Activated T-cell treated with anti-CD3 and anti-CD28 coated beads for 1 hour (primary cell): ENCODE measurements around the gene SSBP2.
"Not testable (repeated sequence)": the region's sequence is repeated elsewhere in the genome, so short reads cannot be mapped to it uniquely, and the experiment has no call there.

Experiments
- DNase-seq: peaks from one replicate; pipeline ENCODE4 v3.0.0-alpha.2; 2020; ENCODE audit warnings: low read depth

The SSBP2 gene

GRCh38 chr5:81656783-81657182 lies 94.1 kb downstream of the SSBP2 start:
- DNase-seq: no peak

- no peak for DNase-seq
Measured at GRCh38 chr5:81650987-81651386, 99.9 kb downstream of the SSBP2 start.

- no peak for DNase-seq
Measured at GRCh38 chr5:81646469-81646995, 104.4 kb downstream of the SSBP2 start.

- no peak for DNase-seq
Measured at GRCh38 chr5:81642210-81642609, 108.7 kb downstream of the SSBP2 start.

DNA sequence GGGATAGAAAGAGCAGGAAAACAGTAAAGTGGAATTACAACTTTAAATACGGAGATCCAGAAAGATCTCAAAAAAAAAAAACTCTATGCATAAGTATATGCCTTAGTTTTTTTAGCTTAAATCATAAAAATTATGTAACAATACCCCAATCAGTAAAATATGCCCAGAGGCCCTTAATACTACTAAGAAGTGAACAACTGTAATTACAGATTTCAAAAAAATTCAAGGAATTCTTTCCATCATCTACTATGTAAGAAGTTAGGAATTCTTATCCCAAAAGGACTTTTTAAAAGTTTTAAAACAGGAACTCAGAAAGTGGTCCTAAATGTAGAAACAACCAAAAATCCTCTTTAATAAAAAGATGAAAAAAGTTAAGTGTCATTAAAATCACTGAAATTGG lies 111.3 kb downstream of the SSBP2 start:
- DNase-seq: no peak

DNA sequence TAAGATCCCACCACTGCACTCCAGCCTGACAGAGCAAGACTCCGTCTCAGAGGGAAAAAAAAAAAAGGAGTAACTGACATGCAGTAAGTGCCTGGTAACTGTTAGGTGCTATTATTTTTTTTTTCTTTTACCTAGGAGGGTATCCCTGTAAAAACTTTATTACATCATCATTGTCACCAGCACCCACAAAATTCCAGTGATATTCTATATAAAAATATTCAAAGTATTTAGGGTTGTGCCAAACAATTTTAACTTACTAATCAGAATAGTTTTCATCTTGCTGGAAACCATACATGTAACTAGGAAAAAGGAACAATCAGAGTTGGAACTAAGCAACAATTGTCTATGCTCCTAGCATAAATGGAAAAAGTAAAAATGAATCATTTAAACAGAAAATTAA lies 112.4 kb downstream of the SSBP2 start:
- no peak for DNase-seq

DNA sequence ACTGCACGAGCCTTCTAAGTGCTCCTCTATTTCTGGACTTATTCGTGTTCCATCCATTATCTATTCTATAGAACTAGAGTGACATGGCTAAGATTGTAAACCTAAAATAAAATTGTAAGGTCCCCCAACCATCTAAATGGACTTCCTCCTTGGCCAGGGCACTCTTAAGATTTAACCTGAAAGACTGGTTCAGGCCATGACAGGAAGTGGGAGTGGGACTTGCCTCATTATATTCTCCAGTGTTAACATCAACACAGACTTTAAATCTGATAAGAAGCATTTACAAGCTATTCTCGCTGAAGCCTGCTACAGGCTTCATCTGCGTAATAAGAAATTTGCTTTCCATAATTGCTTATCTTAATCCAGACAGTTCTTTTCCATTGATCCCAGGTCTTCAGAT lies 117.0 kb downstream of the SSBP2 start:
- DNase-seq: no peak

DNA sequence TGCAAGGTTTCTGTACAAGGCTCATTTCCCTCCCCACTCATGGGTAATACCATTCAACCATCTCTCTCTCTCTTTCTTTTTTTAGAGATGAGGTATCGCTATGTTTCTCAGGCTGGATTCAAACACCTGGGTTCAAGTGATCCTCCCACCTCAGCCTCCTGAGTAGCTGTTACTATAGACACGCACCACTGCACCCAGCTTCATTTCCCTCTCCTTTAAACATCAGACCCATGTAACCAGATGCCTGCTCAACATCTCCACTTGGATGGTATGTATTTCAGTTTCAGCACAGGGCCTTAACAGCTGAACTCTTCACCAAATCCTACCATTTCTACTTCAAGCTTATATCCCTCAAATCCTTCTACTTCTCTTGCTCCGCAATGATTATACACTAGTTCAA lies 117.4 kb downstream of the SSBP2 start:
- DNase-seq: no peak

DNA sequence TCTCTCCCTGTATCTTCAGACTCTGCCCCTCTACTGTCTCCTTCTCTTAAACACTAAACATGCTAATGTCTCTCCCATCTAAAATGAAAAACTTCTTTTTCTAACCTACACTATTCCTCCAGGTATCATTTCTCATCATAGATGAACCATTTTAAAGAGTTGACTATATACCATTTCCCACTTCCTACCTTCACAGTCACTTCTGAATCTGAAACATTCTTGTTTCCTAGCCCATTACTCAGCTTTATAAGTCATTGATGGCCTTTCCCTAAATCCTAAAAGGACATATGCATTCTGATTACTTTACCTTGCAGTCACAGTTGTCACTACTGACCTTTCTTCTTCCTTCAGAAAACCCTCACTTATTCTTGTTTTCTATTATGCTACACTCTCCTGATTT lies 118.2 kb downstream of the SSBP2 start:
- DNase-seq: no peak

- DNase-seq: no peak
Measured at GRCh38 chr5:81631621-81632020, 119.3 kb downstream of the SSBP2 start.

- no peak for DNase-seq
Measured at GRCh38 chr5:81631124-81631523, 119.8 kb downstream of the SSBP2 start.

- DNase-seq: no peak
Measured at GRCh38 chr5:81630684-81631083, 120.2 kb downstream of the SSBP2 start.

DNA sequence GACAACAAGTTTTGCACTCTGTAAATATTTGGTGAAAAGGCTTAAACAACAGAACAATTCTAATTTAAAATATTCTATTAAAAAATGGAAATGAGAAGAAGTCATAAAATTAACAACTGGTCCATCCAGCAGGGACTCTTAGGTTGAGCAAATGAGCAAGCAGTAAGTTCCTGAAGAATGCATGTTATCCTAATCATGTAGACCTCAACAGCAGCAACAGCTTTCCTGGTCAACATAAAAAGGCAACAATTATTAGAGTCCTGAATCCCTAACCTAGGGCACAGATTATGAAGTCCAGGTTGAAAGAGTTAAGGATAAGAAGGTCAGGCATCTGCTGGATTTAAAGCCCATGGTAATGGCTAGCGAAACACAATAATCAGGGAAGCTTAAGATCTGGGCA lies 120.9 kb downstream of the SSBP2 start:
- no peak for DNase-seq

DNA sequence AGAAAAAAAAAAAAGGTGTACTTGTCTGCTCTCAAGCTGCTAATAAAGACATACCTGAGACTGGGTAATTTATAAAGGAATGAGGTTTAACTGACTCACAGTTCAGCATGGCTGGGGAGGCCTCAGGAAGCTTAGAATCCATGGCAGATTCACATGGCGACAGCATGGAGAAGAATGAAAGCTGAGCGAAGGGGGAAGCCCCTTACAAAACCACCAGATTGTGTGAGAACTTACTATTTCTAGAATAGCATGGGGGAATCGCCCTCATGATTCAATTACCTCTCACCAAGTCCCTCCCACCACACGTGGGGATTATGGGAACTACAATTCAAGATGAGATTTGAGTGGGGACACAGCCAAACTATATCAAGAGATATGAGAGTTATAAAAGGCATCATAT lies 122.8 kb downstream of the SSBP2 start:
- not testable (repeated sequence) for DNase-seq

GRCh38 chr5:81626524-81626923 lies 124.4 kb downstream of the SSBP2 start:
- DNase-seq: no peak

DNA sequence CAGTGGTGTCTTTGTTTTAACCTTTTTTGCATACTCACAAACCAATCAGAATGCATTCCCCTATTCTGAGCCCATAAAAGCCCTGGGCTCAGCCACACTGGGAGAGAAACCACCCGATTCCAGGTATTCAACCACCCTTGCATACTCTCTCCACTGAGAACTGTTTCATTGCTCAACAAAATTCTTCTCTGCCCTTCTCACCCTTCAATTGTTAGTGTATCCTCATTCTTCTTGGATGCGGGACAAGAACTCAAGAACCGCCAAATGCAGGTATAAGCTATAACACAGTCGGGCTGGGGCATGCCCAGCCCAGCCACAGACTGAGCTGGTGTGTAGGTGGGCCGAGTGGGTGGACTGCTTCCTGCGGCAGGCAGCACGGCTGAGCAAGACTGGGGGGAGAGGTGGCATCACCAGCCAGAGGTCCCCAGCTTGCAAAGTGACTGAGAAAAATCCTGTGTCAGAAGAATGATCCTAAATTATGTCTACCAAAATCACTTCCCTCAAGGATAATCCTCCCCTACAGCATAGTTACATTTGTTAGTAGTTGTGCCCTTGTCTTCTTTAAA lies 141.0 kb downstream of the SSBP2 start:
- DNase-seq: no peak

DNA sequence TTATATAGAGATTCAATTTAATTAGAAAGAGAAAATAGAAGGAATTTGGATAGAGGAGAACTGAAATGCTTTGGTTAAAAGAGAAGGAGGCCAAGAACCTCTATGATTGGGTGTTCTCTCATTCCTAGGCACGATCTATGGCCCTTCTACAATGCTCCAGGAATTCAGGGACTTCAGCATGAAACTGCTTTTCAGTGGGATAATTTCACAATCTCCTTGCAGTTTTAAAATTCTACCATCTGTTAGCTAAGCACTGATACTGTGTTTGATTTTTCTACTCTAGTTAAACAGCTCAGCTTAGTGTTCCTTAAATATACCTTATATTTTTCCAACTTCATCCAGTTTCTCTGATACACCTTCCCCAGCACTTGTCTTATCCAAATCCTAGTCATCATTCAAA lies 141.9 kb downstream of the SSBP2 start:
- no peak for DNase-seq

DNA sequence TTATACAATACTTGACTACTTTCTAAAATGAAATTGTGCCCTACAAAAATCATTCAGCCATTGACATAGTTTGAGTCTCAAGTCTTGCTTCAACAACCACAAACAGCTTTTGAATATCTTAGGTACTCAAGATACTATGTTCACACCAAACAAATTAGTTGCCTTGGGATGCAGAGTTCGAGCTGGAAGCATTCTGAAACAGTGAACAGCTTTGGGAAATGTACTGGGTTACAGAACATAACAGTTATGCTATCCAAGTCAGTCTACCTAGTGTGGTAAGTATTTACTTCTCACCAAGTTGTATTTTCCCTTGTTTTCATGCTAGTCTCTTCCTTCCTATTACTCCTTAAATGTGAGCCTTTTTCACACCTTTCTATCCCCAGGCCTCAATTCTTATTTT lies 143.2 kb downstream of the SSBP2 start:
- no peak for DNase-seq

DNA sequence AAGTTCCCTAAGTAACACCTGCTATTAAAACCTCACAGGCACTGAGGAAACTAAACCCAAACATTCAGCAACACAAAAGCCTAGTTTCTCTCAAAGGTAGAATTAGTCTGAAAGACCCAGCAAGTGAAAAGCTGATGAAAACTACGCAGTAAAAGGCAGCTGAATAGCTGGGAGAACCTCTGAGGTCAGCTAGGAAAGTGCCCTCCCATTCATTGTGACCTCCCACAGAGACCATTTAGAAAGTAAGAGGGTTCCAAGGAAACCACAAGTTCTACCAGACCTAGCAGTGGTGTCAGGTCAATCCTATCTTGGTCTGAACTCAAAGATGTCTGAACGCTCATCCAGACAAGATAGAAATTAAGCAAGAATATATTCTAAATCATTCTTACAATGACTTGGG lies 144.7 kb downstream of the SSBP2 start:
- DNase-seq: no peak

GRCh38 chr5:81605299-81605698 lies 145.6 kb downstream of the SSBP2 start:
- no peak for DNase-seq

DNA sequence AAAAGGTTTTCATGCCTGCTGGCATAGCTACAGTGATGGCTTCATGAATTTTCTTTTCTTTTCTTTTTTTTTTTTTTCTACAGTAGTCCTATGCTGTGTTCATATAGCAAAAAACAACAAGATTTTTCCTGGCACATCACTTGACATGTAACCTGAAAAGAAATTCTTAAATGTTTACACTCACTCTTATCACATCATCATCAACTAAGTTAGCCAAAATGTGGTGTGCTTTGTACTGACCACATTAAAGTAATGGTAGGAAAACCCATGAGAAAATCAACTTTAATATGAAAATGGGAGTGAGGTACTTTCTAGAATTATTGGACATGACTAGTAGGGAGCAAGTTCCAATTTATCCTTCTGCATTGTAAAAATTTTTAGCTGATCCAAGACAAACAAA lies 146.7 kb downstream of the SSBP2 start:
- DNase-seq: no peak

GRCh38 chr5:81601919-81602318 lies 149.0 kb downstream of the SSBP2 start:
- no peak for DNase-seq

DNA sequence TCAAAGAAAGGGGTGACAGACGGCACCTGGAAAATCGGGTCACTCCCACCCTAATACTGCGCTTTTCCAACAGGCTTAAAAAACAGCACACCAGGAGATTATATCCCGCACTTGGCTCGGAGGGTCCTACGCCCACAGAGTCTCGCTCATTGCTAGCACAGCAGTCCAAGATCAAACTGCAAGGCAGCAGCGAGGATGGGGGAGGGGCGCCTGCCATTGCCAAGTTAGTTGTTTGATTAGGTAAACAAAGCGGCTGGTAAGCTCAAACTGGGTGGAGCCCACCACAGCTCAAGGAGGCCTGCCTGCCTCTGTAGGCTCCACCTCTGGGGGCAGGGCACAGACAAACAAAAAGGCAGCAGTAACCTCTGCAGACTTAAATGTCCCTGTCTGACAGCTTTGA lies 158.8 kb downstream of the SSBP2 start:
- not testable (repeated sequence) for DNase-seq

DNA sequence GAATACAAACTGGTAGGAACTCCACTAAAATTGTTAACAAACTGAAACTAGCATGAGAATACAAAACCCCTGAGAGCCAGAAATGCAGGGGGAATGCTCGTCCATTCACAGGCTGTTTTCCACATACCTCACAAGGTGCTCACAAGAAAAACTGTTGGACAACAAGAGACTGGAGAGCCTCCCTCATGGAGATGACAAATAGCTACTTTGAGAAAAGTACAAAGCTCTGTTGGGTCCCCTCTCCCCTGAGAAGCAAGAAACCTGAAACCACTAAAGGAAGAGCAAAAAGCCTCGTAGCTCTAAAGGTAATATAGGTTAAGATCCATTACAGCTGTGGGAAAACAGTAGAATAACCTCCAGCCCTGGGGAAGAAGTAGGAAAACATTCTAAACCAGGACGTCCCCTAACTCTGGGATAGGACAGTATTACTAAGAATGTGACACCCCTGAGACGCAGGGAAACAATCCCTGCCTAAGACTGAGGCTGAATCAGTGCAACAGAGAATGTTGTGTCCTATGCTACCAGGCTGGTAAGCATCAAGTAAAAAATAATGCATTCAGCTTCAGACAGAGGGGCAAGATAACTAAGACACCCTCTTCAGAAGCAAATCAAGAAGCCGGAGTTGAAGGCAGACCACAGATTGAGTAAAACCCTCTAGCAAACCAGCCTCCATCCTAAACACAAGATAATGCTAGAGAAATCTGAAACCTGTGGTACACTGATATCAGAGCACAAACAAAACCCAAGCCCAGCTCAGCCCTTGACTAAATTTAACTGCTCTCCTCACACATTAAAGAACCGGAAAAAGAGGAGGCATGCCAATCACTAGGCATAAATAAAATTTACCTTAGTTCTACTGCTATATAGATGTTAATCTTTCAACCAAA lies 160.2 kb downstream of the SSBP2 start:
- DNase-seq: no peak
